HepG2 (cell line): ENCODE measurements around the gene PCBP1. TPM values are rescaled to one million over a fixed set of nuclear protein-coding genes. Genes with fewer than 3 reads are reported as not detected.

Source experiments
- ATAC-seq: fragments of 200-7000 bp; cut with Tn5 transposase; 3 replicates; pipeline ENCODE4 v1.9.1; 2020; ENCODE audit warnings: mild to moderate bottlenecking, moderate library complexity
- BruUV-seq: library from RNA; stranded (reverse); fragments of 400-500 nt; replicated peaks from 2 replicates; lab custom pipeline; 2021; lab: Mats Ljungman, UMichigan
- CTCF ChIA-PET: fragments of 300-600 bp; formaldehyde crosslinking; extraction: SDS; loops from one replicate; lab custom pipeline; 2021; ENCODE audit warnings: low total read pairs, inconsistent platforms, low intra/inter-chr PET ratio; lab: Yijun Ruan, JAX
- POLR2A ChIA-PET: fragments of 350-600 bp; sonication (Branson Sonifier 250); formaldehyde crosslinking; loops from one replicate; lab custom pipeline; 2020; ENCODE audit warnings: antibody characterized with exemption, inconsistent platforms; lab: Yijun Ruan, JAX
- DNase-seq: peaks from one replicate; pipeline ENCODE4 v3.0.0-alpha.2; 2015; ENCODE audit warnings: low spot score
- FAIRE-seq: peaks from 3 replicates; lab custom pipeline; 2011; peaks lifted over from hg19 to GRCh38; lab: Jason Lieb, UNC
- H2AFZ ChIP-seq: one replicate; pipeline ENCODE4 v1.6.1; 2011; ENCODE audit warnings: low read length, inconsistent platforms
- H3K27ac ChIP-seq: fragments of 300-600 bp; 3 replicates; pipeline ENCODE4 v1.8.0; 2011; ENCODE audit warnings: mixed run types, mild to moderate bottlenecking, mixed read lengths, low read length, inconsistent platforms; ENCODE audit not compliant: insufficient read depth; ENCODE audit errors: extremely low read length
- H3K27me3 ChIP-seq, 2 experiments: fragments of 200-600 bp in 1 of 2; 2 replicates in 1 of 2; 3 replicates in 1 of 2; pipeline versions ENCODE4 v1.6.0 to v1.8.0; 2011; ENCODE audit warnings: low read length in 2 of 2, mild to moderate bottlenecking in 2 of 2, moderate library complexity in 2 of 2, inconsistent platforms in 1 of 2; ENCODE audit not compliant: insufficient read depth in 2 of 2, control insufficient read depth in 1 of 2
- H3K36me3 ChIP-seq, 2 experiments: fragments of 200-600 bp in 1 of 2; replicated peaks in 1 of 2; 2 replicates in 1 of 2; 3 replicates in 1 of 2; pipeline versions ENCODE4 v1.5.1 to v1.8.0; 2011; ENCODE audit warnings: low read length in 2 of 2, inconsistent platforms in 1 of 2; ENCODE audit not compliant: insufficient read depth in 2 of 2, control insufficient read depth in 1 of 2
- H3K4me1 ChIP-seq: 2 replicates; pipeline ENCODE4 v1.5.1; 2012; ENCODE audit warnings: low read length, inconsistent platforms; ENCODE audit not compliant: insufficient read depth
- H3K4me2 ChIP-seq: 2 replicates; pipeline ENCODE4 v1.6.0; 2011; ENCODE audit warnings: low read depth, low read length, inconsistent platforms
- H3K4me3 ChIP-seq, 3 experiments: fragments of 200-600 bp in 1 of 3; sonication (generic), shearing (Covaris generic) in 1 of 3; replicated peaks in 1 of 3; 2 replicates each; pipeline ENCODE4 v1.5.1; 2011 to 2016; ENCODE audit warnings: low read length in 3 of 3, inconsistent platforms in 2 of 3, low read depth in 2 of 3, mild to moderate bottlenecking in 2 of 3, control low read depth in 1 of 3, mixed read lengths in 1 of 3; ENCODE audit not compliant: insufficient read depth in 1 of 3
- H3K79me2 ChIP-seq: one replicate; pipeline ENCODE4 v1.6.1; 2011; ENCODE audit warnings: low read length, inconsistent platforms; ENCODE audit not compliant: insufficient read depth
- H3K9ac ChIP-seq: 2 replicates; pipeline ENCODE4 v1.6.0; 2011; ENCODE audit warnings: mild to moderate bottlenecking, low read depth, low read length, inconsistent platforms; ENCODE audit not compliant: insufficient read depth
- H3K9me3 ChIP-seq: 2 replicates; pipeline ENCODE4 v1.5.1; 2012; ENCODE audit warnings: mild to moderate bottlenecking, low read length
- H4K20me1 ChIP-seq: 2 replicates; pipeline ENCODE4 v1.6.0; 2011; ENCODE audit warnings: inconsistent platforms, mild to moderate bottlenecking, low read length, moderate library complexity; ENCODE audit not compliant: insufficient read depth
- CENPT ChIP-seq: sonication (generic); formaldehyde crosslinking; IDR thresholded peaks from 2 replicates; pipeline ENCODE4 v1.8.0; 2022; ENCODE audit warnings: low read depth, mild to moderate bottlenecking, moderate library complexity, missing genetic modification reagents
- FOSL2 ChIP-seq: sonication (generic); formaldehyde crosslinking; IDR thresholded peaks from 2 replicates; pipeline ENCODE4 v1.4.0; 2020; ENCODE audit warnings: missing genetic modification reagents
- HNRNPL ChIP-seq: fragments of 200-400 bp; formaldehyde crosslinking; IDR thresholded peaks from 2 replicates; pipeline ENCODE4 v1.6.1; 2017; ENCODE audit warnings: mild to moderate bottlenecking, low read depth, low read length
- MXI1 ChIP-seq: IDR thresholded peaks from 3 replicates; pipeline ENCODE4 v1.6.1; 2012; ENCODE audit warnings: low read depth, low read length, inconsistent platforms, borderline replicate concordance
- RBAK ChIP-seq: sonication (generic); formaldehyde crosslinking; IDR thresholded peaks from 2 replicates; pipeline ENCODE4 v1.5.1; 2020; ENCODE audit warnings: mild to moderate bottlenecking, missing genetic modification reagents
- REST ChIP-seq, 2 experiments: IDR thresholded peaks; 2 replicates each; pipeline ENCODE4 v1.6.1; 2011 to 2012; ENCODE audit warnings: low read length in 2 of 2, borderline replicate concordance in 1 of 2, low read depth in 1 of 2, mild to moderate bottlenecking in 1 of 2, moderate library complexity in 1 of 2
- TBL1XR1 ChIP-seq: fragments of 150-350 bp; IDR thresholded peaks from 2 replicates; pipeline ENCODE4 v1.6.1; 2014; ENCODE audit warnings: borderline replicate concordance, low read length; ENCODE audit not compliant: partially characterized antibody
- TERF1 ChIP-seq: sonication (generic); formaldehyde crosslinking; IDR thresholded peaks from 2 replicates; pipeline ENCODE4 v1.8.0; 2022; ENCODE audit warnings: mild to moderate bottlenecking, missing genetic modification reagents, moderate library complexity
- YEATS2 ChIP-seq: sonication (generic); formaldehyde crosslinking; IDR thresholded peaks from 2 replicates; pipeline ENCODE4 v1.4.0; 2020; ENCODE audit warnings: missing genetic modification reagents, borderline replicate concordance
- ZKSCAN1 ChIP-seq: fragments of 150-350 bp; IDR thresholded peaks from 2 replicates; pipeline ENCODE4 v1.6.1; 2014; ENCODE audit warnings: low read length
- ZMYM4 ChIP-seq: sonication (generic); formaldehyde crosslinking; IDR thresholded peaks from 2 replicates; pipeline ENCODE4 v1.8.1; 2023; ENCODE audit warnings: mild to moderate bottlenecking, missing genetic modification reagents
- ZNF275 ChIP-seq: sonication (generic); formaldehyde crosslinking; IDR thresholded peaks from 2 replicates; pipeline ENCODE4 v1.8.0; 2022; ENCODE audit warnings: missing genetic modification reagents, mild to moderate bottlenecking, inconsistent platforms, borderline replicate concordance
- ZNF512B ChIP-seq: sonication (generic); formaldehyde crosslinking; IDR thresholded peaks from 2 replicates; pipeline ENCODE4 v1.5.1; 2020; ENCODE audit warnings: missing genetic modification reagents, mild to moderate bottlenecking, borderline replicate concordance
- WGBS: methylation state at CpG from one replicate; pipeline ENCODE4 v1.1.6; 2017; ENCODE audit warnings: low lambda C conversion rate; 5-methylcytosine and 5-hydroxymethylcytosine counted together
- in situ Hi-C: cut with HindIII; loops from 2 replicates; pipeline ENCODE4 v1.10.0; 2017; ENCODE audit warnings: low pct_unique_long_range_greater_than_20kb; ENCODE audit not compliant: extremely low pct_ligation_motif_present
- intact Hi-C: fragments of 100-400 bp; cut with micrococcal nuclease; formaldehyde crosslinking; loops from one replicate; pipeline ENCODE4 v1.10.0; 2022; ENCODE audit not compliant: unreplicated experiment
- polyA plus RNA-seq, 8 experiments: library from polyadenylated mRNA; depleted of rRNA in 3 of 8; stranded (reverse) in 7 of 8; unstranded in 1 of 8; fragments of >200 nt; fragmentation: Illumina TruSeq in 4 of 8; extraction: Trizol in 4 of 8; gene quantifications; 2 replicates each; pipeline versions ENCODE4 v1.2.1 to v1.2.3, GENCODE V29; 2011 to 2016; ENCODE audit warnings: low read depth in 4 of 8, missing spikeins in 1 of 8, mixed read lengths in 1 of 8; ENCODE audit not compliant: insufficient read depth in 1 of 8
- total RNA-seq, 5 experiments: library from RNA; depleted of rRNA; stranded (reverse); fragments of >200 nt; fragmentation: Illumina TruSeq; extraction: Trizol; gene quantifications; 2 replicates each; pipeline ENCODE4 v1.2.3, GENCODE V29; 2016; ENCODE audit warnings: low read depth in 1 of 5

Gene PCBP1
- total and polyA plus RNA-seq, 2 of the 13 experiments (the other 11 are each of a cell fraction or from before 2014, with no cell fraction given), result 32.0 to 137 TPM

- Histone ChIP-seq H3K27ac (peak overlapping the region; percentile 73), H3K9ac (peak overlapping the region; percentile 72), H3K79me2 (peaks cover 6% of the 10 kb centered on the region), H3K9me3 (no peaks in the 10 kb centered on the region), H4K20me1 (no peaks in the 10 kb centered on the region), H3K4me3 (peak overlapping the region; percentile 36 to 67 (median 50)), H2AFZ (peak overlapping the region; percentile 11), H3K36me3 (no peaks in the 10 kb centered on the region), H3K4me1 (peaks cover 54% of the 10 kb centered on the region), H3K27me3 (no peaks in the 10 kb centered on the region), H3K4me2 (peak overlapping the region; percentile 93)
- ChIA-PET CTCF (no interaction called here), POLR2A (interaction anchor here (0.5 to 14.6 kb wide), 18 partner anchors 10 to 199 kb away, joined by 3 to 423 read pairs (median 8); partner anchors contain the start of genes C2orf42, MXD1, PCYOX1 and SNRPG)
- peak; percentile 79 for ATAC-seq
- no TSS peak for BruUV-seq
- 27% methylated on average over 5 of the region's 5 CpGs for WGBS
- peak; percentile 43 for FAIRE-seq
- intact Hi-C loops, result loop anchor here (2.0 kb wide), 1 partner anchor 14 kb away; no protein-coding TSS in a partner anchor
- peak; percentile 78 for DNase-seq
- in situ Hi-C loops, result no loop called here
- TF ChIP-seq YEATS2 (CRISPR knock-in tag) (peak; percentile 9; the same call in 1 of the 2 replicates), MXI1 (peak; percentile 72; the same call in 1 of the 3 replicates), TBL1XR1 (peak; percentile 36), FOSL2 (CRISPR knock-in tag) (peak; percentile 78), RBAK (CRISPR knock-in tag) (no peak), REST (IDR thresholded peaks at IDR 0.05; ENCODE audit: borderline replicate concordance in 1 of 2, low read depth in 1 of 2, low read length in 2 of 2) (peak in 1 of 2 experiments; percentile 14; a peak in 1 of 4 replicates), HNRNPL (no peak), ZNF512B (CRISPR knock-in tag) (no peak), CENPT (CRISPR knock-in tag) (peak; percentile 65; the same call in 1 of the 2 replicates), ZKSCAN1 (0 out of 2 replicates have a peak, but pooled peaks have one; percentile 28), ZNF275 (CRISPR knock-in tag) (no peak), TERF1 (CRISPR knock-in tag) (peak; percentile 71; the same call in 1 of the 2 replicates), ZMYM4 (CRISPR knock-in tag) (0 out of 2 replicates have a peak, but pooled peaks have one; percentile 50)
Measured at GRCh38 chr2:70094171-70094977, 7.1 kb downstream of the PCBP1 start.
